HCT116 (cell line): ENCODE measurements around the gene PHLPP2. TPM values are rescaled to one million over a fixed set of nuclear protein-coding genes. Genes with fewer than 3 reads are reported as not detected.

Source experiments
- ATAC-seq: fragments of 200-7000 bp; cut with Tn5 transposase; 2 replicates; pipeline ENCODE4 v1.9.1; 2020; ENCODE audit warnings: mild to moderate bottlenecking, moderate library complexity
- BruUV-seq: library from RNA; stranded (reverse); fragments of 400-500 nt; replicated peaks from 2 replicates; lab custom pipeline; 2021; lab: Mats Ljungman, UMichigan
- CTCF ChIA-PET: fragments of 300-600 bp; sonication (Branson Sonifier 250); formaldehyde crosslinking; loops from one replicate; lab custom pipeline; 2021; ENCODE audit warnings: antibody characterized with exemption; lab: Charles Lee
- POLR2A ChIA-PET: fragments of 300-600, 350-600 bp; sonication (Branson Sonifier 250); formaldehyde crosslinking; loops from one replicate; lab custom pipeline; 2021; ENCODE audit warnings: antibody characterized with exemption; lab: Charles Lee
- RAD21 ChIA-PET, 2 experiments: fragments of 300-600 bp; sonication (Branson Sonifier 250); formaldehyde crosslinking; loops; one replicate each; lab custom pipeline; 2023; ENCODE audit warnings: low total read pairs in 2 of 2; ENCODE audit not compliant: uncharacterized antibody in 2 of 2, unreplicated experiment in 2 of 2, low non-redundant PET in 1 of 2; lab: Charles Lee
- DNase-seq: peaks from one replicate; pipeline ENCODE4 v3.0.0-alpha.2; 2010; ENCODE audit warnings: low read depth, low spot score
- H2AFZ ChIP-seq: fragments of 200-600 bp; shearing (Covaris generic), sonication (generic); 2 replicates; pipeline ENCODE4 v1.6.1; 2017; ENCODE audit warnings: low read depth, mixed run types, mixed read lengths, antibody characterized with exemption, low read length; ENCODE audit not compliant: poor library complexity, severe bottlenecking
- H3K27ac ChIP-seq: 2 replicates; pipeline ENCODE4 v1.5.1; 2012; ENCODE audit warnings: low read depth, low read length
- H3K27me3 ChIP-seq: fragments of 200-600 bp; sonication (generic); 2 replicates; pipeline ENCODE4 v1.6.1; 2016; ENCODE audit warnings: mixed run types, low read length, mixed read lengths; ENCODE audit not compliant: insufficient read depth
- H3K36me3 ChIP-seq, 2 experiments: fragments of 200-500 bp in 1 of 2; fragments of 200-600 bp in 1 of 2; sonication (Bioruptor generic) in 1 of 2; sonication (generic) in 1 of 2; 2 replicates each; pipeline versions ENCODE4 v1.5.1 to v1.6.1; 2014 to 2016; ENCODE audit warnings: low read length in 2 of 2, inconsistent platforms in 1 of 2, mixed read lengths in 1 of 2, mixed run types in 1 of 2; ENCODE audit not compliant: insufficient read depth in 2 of 2, control insufficient read depth in 1 of 2
- H3K4me1 ChIP-seq, 2 experiments: fragments of 200-600 bp in 1 of 2; sonication (generic) in 1 of 2; 2 replicates each; pipeline versions ENCODE4 v1.5.1 to v1.6.1; 2012 to 2017; ENCODE audit warnings: low read length in 2 of 2, inconsistent platforms in 1 of 2, mild to moderate bottlenecking in 1 of 2, mixed read lengths in 1 of 2, mixed run types in 1 of 2, moderate library complexity in 1 of 2; ENCODE audit not compliant: insufficient read depth in 2 of 2, control insufficient read depth in 1 of 2
- H3K4me2 ChIP-seq: fragments of 200-600 bp; sonication (generic); 2 replicates; pipeline ENCODE4 v1.6.1; 2017; ENCODE audit warnings: mixed run types, low read length, mixed read lengths
- H3K4me3 ChIP-seq, 2 experiments: fragments of 200-600 bp in 1 of 2; sonication (generic) in 1 of 2; replicated peaks in 1 of 2; 2 replicates each; pipeline ENCODE4 v1.5.1; 2011 to 2016; ENCODE audit warnings: low read length in 2 of 2, control low read depth in 1 of 2, low read depth in 1 of 2, mild to moderate bottlenecking in 1 of 2, mixed read lengths in 1 of 2, mixed run types in 1 of 2
- H3K79me2 ChIP-seq: fragments of 200-600 bp; sonication (generic); 2 replicates; pipeline ENCODE4 v1.6.1; 2017; ENCODE audit warnings: mild to moderate bottlenecking, mixed run types, low read length, moderate library complexity, mixed read lengths; ENCODE audit not compliant: insufficient read depth
- H3K9ac ChIP-seq: fragments of 200-600 bp; sonication (generic); 2 replicates; pipeline ENCODE4 v1.6.1; 2016; ENCODE audit warnings: low read length, mixed read lengths
- H3K9me2 ChIP-seq: fragments of 200-600 bp; sonication (generic), shearing (Covaris generic); 2 replicates; pipeline ENCODE4 v1.6.1; 2017; ENCODE audit warnings: mixed run types, mild to moderate bottlenecking, moderate library complexity; ENCODE audit not compliant: insufficient read depth
- H3K9me3 ChIP-seq, 2 experiments: fragments of 200-500 bp in 1 of 2; fragments of 200-600 bp in 1 of 2; sonication (Bioruptor generic) in 1 of 2; sonication (generic) in 1 of 2; 2 replicates each; pipeline ENCODE4 v1.6.1; 2014 to 2017; ENCODE audit warnings: low read length in 2 of 2, mixed read lengths in 2 of 2, inconsistent platforms in 1 of 2, low read depth in 1 of 2, mild to moderate bottlenecking in 1 of 2, mixed run types in 1 of 2, moderate library complexity in 1 of 2; ENCODE audit not compliant: control insufficient read depth in 1 of 2, insufficient read depth in 1 of 2
- H4K20me1 ChIP-seq: fragments of 200-600 bp; sonication (generic), shearing (Covaris generic); 2 replicates; pipeline ENCODE4 v1.6.1; 2017; ENCODE audit warnings: mixed run types, mild to moderate bottlenecking, moderate library complexity; ENCODE audit not compliant: insufficient read depth
- ATF3 ChIP-seq: IDR thresholded peaks from 2 replicates; pipeline ENCODE4 v1.6.1; 2012
- EGR1 ChIP-seq: IDR thresholded peaks from 2 replicates; pipeline ENCODE4 v1.6.1; 2012; ENCODE audit warnings: low read depth
- POLR2AphosphoS5 ChIP-seq: IDR thresholded peaks from 2 replicates; pipeline ENCODE4 v1.6.1; 2011; ENCODE audit warnings: mild to moderate bottlenecking, low read depth, low read length, moderate library complexity
- YY1 ChIP-seq: IDR thresholded peaks from 2 replicates; pipeline ENCODE4 v1.6.1; 2011; ENCODE audit warnings: low read length, low read depth, moderate library complexity, mild to moderate bottlenecking; ENCODE audit not compliant: insufficient replicate concordance; ENCODE audit errors: extremely low read depth
- ZBTB33 ChIP-seq: IDR thresholded peaks from 2 replicates; pipeline ENCODE4 v1.6.1; 2011; ENCODE audit warnings: mild to moderate bottlenecking, low read length, moderate library complexity; ENCODE audit not compliant: insufficient replicate concordance; ENCODE audit errors: extremely low read depth
- intact Hi-C: fragments of 100-400 bp; cut with micrococcal nuclease; formaldehyde crosslinking; loops from 2 replicates; pipeline ENCODE4 v1.10.0; 2022
- total RNA-seq: library from RNA; stranded (reverse); gene quantifications from one replicate; pipeline ENCODE4 v1.2.1, GENCODE V29; 2021; ENCODE audit not compliant: unreplicated experiment

Gene PHLPP2
- total RNA-seq, 1 experiment from 2014 or later: 9.0 TPM

- Histone ChIP-seq H3K9me2 (no peaks in the 10 kb centered on the region), H3K4me1 (peaks cover 5 to 8% of the 10 kb centered on the region in 2 experiments; a peak in 3 of 4 replicates), H3K27ac (no peak overlapping the region), H3K27me3 (no peaks in the 10 kb centered on the region), H3K9me3 (no peaks in the 10 kb centered on the region), H3K4me2 (no peak overlapping the region), H3K4me3 (no peak overlapping the region), H3K36me3 (peaks cover 16 to 21% of the 10 kb centered on the region in 2 experiments; a peak in 3 of 4 replicates), H3K9ac (no peak overlapping the region), H3K79me2 (0 out of 2 replicates have a peak, but pooled peaks cover 2% of the 10 kb centered on the region), H2AFZ (no peak overlapping the region), H4K20me1 (no peaks in the 10 kb centered on the region)
- intact Hi-C loops: no loop called here
- CTCF ChIA-PET: no interaction called here
- no TSS peak for BruUV-seq
- POLR2A ChIA-PET: no interaction called here
- DNase-seq (no peak), ATAC-seq (no peak)
- TF ChIP-seq ATF3: no peak
- no peak for TF ChIP-seq POLR2AphosphoS5
- TF ChIP-seq EGR1: no peak
- TF ChIP-seq ZBTB33: no peak
- TF ChIP-seq YY1: no peak
- TF ChIP-seq, all 23 proteins: peak for 0
- RAD21 ChIA-PET: no interaction called here
Measured at GRCh38 chr16:71727551-71728324, 3.2 kb upstream of the PHLPP2 start.
